DOHH2 (cell line): ENCODE data around the gene SAPCD1.

Source experiments
- CTCF ChIP-seq: fragments of 200-600 bp; sonication (generic); IDR thresholded peaks from one replicate; pipeline ENCODE4 v1.5.1; 2014; ENCODE audit warnings: antibody characterized with exemption, mild to moderate bottlenecking, low read depth, low read length; ENCODE audit not compliant: poor library complexity, severe bottlenecking
- EZH2phosphoT487 ChIP-seq: fragments of 200-600 bp; sonication (generic); IDR thresholded peaks from 2 replicates; pipeline ENCODE4 v1.6.1; 2017; ENCODE audit warnings: borderline replicate concordance, mild to moderate bottlenecking, antibody characterized with exemption, low read length, moderate library complexity, mixed read lengths

- TF ChIP-seq CTCF (no peak), EZH2phosphoT487 (no peak)
These were observed 32.6 kb downstream of the SAPCD1 start for GRCh38 chr6:31794866-31795615.
